ENCODE results near the gene CPAMD8.
"Not testable (repeated sequence)": the region's sequence is repeated elsewhere in the genome, so short reads cannot be mapped to it uniquely, and the experiment has no call there.

Gene CPAMD8

DNA sequence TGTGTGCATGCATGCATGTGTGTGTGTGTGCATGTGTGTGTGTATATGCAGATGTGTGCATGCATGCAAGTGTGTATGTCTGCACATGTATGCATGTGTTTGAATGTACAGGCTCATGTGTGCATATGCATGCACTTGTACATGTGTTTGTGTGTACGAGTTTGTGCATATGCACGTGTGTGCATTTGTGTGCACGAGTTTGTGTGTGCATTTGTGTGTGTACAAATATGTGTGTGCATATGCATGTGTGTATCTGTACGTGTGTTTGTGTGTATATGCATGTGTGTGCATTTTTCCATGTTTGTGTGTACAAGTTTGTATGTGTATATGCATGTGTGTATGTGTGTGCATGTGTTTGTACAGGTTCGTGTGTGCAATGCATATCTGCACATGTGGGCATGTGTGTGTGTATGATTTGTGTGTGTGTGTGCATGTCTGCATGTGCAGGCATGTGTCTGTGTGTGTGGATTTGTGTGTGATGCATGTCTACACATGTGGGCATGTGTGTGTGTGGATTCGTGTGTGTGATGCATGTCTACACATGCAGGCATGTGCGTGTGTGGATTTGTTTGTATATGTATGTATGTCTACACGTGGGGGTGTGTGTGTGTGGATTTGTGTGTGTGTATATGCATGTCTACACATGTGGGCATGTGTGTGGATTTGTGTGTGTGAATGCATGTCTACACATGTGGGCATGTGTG lies 80.7 kb downstream of the CPAMD8 start:
- no peak for DNase-seq (ENCODE audit: low read depth)

DNA sequence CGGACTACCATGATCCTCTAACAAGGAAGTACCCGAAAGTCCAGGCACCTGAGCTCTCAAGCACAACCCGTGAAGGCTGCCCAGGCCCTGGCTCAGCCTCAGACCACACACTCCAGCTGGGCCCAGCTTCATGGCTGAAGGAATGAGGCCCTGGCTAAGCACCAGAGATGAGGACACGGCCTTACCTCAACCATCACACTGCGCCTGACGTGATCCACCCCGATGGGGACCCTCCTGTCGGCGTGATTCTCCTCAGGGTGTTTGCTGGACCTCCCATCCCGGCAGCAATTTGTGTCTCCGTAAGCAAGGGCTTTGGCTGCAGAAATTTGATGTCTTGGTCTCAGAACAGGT lies 81.3 kb downstream of the CPAMD8 start:
- DNase-seq (ENCODE audit: low read depth) = no peak

DNA sequence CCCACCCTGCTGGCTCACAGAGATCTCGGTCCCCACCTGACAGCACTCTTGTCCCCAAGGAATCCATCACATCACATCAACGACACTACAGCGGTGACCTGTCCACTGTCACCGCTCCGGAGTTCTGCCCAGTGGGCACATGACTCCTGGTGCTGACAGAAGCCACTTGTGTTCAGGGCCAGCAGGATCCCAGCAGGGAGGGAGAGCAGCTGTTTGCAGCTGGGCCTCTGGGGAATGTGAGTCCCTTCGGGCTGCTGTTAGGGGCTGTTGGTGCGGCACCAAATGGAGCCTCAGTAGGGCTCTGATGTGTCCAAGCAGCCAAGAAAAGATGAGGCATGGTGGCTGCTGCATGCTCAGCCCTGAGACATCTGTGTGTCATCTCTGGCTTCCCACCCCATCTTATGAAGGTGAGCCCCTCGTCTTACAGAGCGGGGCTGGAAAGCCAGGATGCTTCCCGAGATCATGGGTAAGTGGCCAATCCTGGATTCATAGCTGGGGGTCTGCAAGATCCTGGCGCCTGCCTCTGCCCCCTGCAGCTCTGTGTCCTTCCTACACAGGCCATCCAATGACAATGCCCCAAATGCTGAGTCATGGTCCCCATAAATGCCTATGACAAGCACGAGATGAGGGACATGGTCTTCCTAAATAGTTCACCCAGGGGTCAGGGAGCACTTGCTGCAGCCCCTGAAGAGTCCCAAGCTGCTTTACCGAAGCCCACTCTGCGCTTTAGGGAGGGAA lies 81.8 kb downstream of the CPAMD8 start:
- no peak for DNase-seq (ENCODE audit: low read depth)

DNA sequence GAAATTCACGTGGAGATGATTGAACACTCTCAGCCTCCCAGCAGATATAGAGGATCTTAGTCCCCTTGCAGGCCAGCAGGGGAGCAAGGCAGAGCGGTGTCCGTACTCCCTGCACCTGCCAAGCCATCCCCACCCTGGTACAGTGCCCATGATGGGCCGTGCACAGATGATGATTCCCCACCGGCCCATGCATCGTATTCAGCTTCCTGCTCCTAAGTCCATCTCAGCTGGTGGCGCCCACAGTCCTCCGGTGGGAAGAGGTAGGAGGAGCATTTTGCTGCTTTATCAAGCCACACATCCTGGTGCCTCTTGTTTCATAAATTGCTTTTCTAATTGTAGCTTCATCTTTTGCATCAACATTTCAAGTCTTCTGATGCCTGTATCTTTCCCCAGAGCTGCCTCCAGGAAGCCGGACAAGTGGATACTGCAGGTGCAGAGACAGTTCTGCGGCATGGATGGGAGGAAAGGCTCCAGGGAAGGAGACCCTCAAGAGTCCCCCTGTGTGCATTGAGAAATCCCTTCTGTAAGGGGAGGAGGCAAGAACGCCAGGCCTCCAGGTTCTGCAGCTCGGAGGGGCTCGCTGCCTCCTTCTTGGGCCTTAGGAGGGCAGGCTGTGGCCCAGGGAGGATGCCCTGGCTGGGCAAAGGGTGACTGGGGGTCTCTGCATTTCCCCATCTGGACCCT lies 82.5 kb downstream of the CPAMD8 start:
- no peak for DNase-seq (ENCODE audit: low read depth)

DNA sequence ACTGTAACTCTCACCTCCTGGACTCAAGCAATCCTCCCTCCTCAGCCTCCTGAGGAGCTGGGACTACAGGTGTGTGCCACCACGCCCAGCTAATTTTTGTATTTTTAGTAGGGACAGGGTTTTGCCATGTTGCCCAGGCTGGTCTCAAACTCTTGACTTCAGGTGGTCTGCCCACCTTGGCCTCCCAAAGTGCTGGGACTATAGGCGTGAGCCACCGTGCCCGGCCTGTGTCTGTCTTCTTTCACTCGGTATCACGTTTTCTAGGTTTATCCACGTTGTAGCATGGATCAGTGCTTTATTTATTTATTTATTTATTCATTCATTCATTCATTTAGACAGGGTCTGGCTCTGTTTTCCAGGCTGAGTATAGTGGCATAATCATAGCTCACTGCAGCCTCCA lies 83.5 kb downstream of the CPAMD8 start:
- not testable (repeated sequence) for DNase-seq (ENCODE audit: low read depth)

DNA sequence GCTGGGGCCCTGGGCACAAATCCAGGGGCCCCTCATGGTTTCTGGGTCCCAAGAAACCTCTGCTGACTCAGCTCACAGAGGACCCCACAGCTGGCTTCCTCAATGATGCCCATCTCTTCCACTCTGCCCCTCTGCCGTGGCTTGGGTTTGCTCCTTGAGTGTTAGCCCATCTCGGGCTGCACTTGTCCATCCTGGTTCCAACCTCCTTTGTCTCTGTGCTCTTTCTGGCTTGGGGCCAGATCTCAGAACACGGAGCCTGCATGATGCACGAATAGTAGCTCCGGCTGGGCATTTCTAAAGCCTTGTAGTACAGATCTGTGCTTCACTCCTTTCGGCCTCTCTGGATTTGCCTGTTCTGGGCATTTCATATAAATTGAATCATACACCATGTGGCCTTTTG lies 84.0 kb downstream of the CPAMD8 start:
- no peak for DNase-seq (ENCODE audit: low read depth)

DNA sequence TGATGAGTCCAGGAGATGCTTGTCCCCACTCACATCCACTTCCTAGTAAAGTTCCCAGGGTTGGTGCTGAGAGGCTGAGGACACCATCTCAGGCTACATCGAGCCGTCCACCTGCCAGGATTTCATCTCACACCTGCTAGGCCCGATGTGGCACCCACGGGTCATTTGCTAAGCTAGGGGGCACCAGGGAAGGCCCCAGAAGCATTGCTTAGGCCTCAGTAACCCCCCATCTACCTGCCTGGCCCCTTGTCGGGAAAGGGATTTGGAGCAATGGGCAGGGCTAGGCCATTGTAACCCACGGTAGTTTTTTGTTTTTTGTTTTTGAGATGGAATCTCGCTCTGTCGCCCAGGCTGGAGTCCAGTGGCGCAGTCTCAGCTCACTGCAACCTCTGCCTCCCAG lies 86.0 kb downstream of the CPAMD8 start:
- DNase-seq (ENCODE audit: low read depth) = no peak

DNA sequence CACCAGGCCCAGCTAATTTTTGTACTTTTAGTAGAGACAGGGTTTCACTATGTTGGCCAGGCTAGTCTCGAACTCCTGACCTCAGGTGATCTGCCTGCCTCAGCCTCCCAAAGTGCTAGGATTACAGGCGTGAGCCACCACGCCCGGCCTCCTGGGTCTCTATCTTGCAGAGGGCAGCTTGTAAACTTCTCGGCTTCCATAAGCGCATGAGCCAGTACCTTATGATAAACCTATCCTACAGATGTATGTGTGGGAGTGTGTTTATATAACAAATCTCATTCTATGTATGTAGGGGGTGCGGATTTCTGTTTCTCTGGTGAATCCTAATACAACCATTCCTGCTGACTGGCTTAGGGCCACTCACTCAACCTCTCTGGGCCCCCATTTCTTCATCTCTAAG lies 86.5 kb downstream of the CPAMD8 start:
- DNase-seq (ENCODE audit: low read depth) = not testable (repeated sequence)

DNA sequence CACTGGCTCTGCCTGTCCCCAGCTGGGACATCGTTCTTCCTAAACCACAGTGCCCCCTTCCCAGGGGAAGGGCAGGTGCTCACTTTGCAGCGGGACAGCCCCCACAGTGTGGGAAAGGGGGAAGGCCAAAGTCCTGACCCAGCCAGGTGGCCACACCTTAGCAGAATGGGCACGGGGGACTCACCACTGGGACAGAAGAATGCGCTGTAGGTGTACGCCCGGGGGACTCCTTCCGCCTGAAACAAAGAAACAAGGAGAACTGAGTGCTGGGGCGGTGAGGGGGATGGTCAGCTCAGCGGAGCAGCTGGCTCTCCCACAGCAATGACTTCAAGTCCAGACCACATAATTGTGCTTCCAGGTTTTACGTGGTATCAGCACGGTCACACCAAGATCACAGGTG lies 88.4 kb downstream of the CPAMD8 start:
- no peak for DNase-seq (ENCODE audit: low read depth)

DNA sequence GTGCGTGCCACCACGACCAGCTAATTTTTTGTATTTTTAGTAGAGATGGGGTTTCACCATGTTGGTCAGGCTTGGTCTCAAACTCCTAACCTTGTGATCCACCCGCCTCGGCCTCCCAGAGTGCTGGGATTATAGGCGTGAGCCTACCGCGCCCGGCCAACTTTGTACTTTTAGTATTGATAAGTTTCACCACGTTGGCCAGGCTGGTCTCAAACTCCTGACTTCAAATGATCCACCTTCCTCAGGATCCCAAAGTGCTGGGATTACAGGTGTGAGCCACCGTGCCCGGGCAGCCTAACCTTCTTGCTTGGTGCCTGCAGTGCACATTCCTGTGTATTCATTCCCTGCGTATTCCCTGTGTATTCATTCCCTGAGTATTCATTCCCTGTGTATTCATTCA lies 88.8 kb downstream of the CPAMD8 start:
- DNase-seq (ENCODE audit: low read depth) = not testable (repeated sequence)

DNA sequence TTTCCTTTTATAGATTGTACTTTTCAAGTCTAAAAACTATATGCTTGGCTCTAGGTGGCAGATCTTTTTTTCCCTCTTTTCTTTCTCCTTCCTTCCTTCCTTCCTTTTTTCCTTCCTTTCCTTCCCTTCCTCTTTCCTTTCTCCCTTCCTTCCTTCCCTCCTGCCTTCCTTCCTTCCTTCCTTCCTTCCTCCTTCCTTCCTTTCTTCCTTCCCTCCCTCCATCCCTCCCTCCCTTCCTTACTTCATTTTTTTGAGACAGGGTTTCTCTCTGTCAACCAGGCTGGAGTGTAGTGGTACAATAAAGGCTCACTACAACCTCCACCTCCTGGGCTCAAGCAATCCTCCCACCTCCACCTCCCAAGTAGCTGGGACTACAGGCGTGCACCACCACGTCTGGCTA lies 89.7 kb downstream of the CPAMD8 start:
- no peak for DNase-seq (ENCODE audit: low read depth)

DNA sequence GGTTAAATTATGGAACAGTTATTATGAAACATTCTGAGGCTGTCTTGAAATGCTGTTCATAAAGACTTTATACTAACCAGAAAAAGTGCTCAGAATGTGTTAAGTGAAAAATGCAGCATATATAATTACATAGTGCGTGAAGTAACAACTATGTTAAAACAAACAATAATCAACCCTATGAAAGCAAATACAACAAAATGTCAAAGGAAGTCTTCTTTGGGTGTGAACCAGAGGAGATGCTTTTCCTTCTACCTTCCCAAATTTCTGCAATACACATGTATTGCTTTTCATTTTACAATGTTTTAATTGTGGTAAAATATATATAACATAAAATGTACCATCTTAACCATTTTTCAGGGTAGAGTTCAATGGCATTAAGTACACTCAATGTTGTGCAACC lies 92.1 kb downstream of the CPAMD8 start:
- no peak for DNase-seq (ENCODE audit: low read depth)

DNA sequence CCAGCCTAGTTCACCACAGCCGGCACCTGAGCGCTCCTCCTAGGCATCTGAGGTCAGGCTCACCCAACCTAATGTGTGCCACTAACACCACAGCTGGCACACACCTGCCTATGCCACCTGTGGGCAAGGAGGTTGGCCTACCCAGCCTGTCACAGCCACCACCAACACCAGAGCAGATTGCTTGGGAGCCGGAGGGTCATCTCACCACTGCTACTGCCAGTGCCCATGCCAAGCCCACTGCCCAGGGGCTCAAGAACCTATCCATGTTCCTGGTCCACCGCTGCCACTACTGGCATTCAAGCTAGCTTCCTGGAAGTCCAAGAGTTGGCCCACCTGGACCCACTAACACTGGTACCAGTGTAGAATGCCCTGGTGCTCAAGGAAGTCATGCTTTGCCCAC lies 95.3 kb downstream of the CPAMD8 start:
- no peak for DNase-seq (ENCODE audit: low read depth)

DNA sequence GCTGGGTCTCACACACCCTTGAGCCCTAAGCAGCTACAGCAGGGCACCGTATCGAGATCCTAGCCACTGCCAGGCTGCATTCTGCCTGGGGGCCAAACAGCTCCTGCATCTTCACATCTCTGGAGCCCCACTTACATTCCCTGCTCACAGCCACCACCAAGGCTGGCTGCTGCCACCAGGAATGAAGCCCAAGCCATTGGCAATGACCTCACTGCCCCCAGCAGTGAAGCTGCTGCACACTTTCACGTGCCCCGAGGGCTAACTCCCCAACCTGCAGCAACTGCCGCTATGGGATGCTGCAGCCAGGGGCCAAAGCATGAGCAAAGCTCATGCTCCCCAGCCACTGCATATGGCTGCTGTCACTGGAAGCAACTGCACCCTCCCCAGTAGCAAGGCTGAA lies 95.9 kb downstream of the CPAMD8 start:
- DNase-seq (ENCODE audit: low read depth) = no peak

DNA sequence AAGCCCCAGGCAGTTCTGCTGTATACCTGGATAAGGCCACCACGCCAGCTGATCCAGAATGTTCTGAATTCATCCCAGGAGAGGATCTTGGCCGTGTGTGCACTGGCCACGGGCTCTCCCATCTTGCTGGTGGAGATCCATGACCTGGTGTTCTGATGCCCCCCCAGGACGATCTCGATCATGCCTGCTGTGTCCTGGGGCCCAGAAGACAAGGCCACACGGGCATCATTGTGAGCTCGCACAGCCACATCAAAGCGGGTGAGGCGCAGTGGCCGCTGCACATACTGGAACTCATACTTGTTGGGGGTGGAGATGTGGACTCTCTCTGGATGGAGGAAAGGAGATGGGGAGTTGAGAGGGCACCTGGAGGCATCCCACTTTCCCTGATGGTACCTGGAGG lies 97.7 kb downstream of the CPAMD8 start:
- no peak for DNase-seq (ENCODE audit: low read depth)

DNA sequence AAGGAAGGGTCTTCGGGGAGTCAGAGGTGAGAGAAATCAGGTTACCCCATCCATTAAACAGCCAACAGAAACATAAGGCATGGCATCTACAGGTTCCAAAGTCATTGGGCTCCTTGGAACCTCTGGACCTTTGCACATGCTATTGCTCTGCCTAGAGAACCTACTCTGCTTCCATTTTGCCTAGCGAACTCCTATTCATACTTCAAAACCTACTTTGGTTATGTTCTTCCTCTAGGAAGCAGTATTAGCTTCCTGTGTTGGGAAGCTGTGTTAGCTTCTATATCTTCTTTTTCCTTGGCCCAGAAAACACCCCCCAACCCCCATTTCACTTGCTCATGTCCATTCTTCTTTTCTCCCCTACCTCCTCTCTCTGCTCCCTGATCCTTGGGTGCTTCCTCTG lies 98.3 kb downstream of the CPAMD8 start:
- no peak for DNase-seq (ENCODE audit: low read depth)

DNA sequence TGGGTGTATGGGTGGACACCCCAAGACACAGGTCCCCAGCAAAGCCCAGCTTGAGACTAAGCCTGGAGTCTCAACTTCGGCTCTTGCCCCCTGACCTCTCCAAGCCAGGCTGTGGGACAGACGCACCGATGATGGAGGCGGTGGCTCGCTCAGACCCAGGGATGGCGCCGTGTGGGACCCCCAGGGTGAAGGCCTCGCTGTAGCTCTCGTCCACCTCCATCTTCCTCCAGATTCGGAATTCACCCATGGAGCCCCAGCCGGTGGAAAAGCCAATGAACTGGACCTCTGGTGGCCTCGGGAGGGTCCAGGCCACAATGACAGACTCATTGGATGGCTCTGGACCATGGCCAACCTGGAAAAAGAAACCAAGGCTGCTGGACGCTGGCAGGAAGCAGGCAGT lies 98.7 kb downstream of the CPAMD8 start:
- DNase-seq (ENCODE audit: low read depth) = no peak

DNA sequence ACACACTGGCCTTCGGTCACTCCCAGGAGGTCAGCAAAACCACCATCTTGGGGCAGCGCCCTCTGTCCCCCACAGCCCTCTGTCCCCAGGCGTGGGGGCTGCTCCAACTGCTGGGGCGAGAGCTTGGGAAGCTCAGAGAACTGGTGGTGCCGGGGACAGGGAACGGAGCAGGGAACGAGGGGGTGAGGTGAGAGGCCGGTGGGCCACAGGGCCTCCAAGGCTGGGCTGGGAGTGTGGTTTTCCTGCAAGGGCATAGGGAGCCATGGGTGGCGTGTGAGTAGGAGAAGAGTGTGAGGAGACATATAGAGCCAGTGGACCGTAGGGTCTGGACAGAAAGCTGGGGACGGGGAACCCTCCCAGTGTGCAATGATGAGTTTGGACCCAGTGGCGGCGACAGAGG lies 103.7 kb downstream of the CPAMD8 start:
- no peak for DNase-seq (ENCODE audit: low read depth)

DNA sequence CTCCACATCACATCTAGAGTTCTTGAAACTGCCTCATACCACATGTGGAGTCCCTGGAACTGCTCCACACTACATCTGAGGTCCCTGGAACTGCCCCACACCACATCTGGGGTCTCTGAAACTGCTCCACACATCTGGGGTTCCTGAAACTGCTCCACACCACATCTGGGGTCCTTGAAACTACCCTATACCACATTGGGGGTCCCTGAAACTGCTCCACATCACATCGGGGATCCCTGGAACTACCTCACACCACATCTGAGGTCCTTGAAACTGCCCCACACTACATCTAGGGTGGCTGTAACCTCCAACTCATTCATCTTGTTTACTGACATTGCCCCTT lies 104.0 kb downstream of the CPAMD8 start:
- no peak for DNase-seq (ENCODE audit: low read depth)

DNA sequence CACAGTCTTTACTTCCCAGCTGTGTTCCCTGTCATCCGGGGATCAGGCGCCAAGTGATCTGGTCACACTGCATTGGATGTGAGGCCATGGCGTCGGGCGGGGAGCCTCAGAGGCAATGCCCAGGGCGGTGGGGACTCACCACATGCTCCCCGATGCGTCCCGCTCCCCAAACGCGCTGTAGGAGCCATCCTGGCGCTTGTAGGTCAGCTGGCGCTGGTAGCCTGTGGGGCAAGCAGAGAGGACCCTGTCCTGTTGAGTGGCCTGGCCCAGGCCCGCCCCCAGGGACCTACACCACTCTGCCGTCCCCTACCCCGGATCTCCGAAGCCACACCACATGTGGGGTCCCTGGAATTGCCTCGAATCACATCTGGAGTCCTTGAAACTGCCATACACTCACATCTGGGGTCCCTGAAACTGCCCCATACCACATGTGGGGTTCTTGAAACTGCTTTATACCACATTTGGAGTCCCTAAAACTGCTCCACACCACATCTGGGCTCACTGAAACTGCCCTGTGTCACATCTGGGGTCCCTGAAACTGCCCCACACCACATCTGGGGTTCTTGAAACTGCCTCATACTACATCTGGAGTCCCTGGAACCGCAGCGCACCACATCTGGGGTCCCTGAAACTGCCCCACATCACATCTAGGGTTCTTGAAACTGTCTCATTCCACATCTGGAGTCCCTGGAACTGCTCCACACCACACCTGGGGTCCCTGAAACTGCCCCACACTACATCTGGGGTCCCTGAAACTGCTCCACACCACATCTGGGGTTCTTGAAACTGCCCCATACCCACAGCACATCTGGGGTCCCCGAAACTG lies 104.6 kb downstream of the CPAMD8 start:
- DNase-seq (ENCODE audit: low read depth) = no peak

DNA sequence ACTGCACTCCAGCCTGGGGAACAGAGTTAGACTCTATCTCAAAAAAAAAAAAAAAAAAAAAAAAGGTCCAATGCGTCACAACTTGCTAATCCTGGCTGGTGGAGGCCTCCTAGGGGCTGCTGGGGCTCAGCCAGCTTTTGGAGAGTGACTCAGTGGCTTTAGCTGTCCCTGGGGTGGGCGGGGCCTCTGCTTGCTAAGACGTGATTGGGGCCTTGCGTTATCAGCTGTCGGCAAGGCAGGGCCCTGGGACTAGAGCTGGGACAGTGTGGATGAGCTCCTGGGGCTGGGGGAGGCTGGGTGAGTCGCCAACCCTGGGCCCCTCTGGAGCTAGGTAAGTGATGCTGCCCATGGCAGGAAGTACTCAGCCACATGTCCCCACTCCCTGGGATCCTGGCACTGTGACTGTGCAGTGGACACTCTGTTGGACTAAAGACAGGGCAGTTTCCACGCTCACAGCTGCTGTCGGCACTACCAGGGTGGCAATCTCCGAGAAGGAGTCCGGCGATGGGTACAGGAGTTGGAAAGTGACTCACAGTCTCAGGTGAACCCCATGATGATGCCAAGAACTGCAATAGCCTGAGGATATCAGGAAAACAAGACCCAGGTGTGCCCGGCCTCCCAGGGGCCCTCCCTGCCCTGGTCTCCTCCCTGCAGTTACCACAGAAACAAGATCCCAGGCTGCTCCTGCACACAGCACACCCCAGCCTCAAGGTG lies 105.6 kb downstream of the CPAMD8 start:
- DNase-seq (ENCODE audit: low read depth) = no peak

DNA sequence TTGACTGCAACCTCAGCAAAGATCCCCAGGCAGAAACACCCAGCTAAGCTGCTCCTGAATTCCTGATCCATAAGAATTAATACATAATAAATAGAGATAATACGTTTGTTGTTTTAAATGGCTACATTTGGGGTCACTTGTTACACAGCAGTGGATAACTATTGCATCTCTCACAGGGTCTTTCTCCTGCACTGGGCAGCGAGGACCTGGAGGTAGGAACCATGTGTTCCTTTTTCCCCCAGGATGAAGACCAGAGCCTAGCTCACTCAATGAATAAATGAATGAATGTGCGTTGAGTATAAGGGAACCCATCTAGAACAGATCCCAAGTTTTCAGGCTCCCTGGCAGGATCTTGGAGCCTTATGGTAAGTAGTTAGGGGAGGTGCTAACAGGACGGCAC lies 107.1 kb downstream of the CPAMD8 start:
- DNase-seq (ENCODE audit: low read depth) = no peak
